ENCODE measurements around the gene INPP4B.

DNA sequence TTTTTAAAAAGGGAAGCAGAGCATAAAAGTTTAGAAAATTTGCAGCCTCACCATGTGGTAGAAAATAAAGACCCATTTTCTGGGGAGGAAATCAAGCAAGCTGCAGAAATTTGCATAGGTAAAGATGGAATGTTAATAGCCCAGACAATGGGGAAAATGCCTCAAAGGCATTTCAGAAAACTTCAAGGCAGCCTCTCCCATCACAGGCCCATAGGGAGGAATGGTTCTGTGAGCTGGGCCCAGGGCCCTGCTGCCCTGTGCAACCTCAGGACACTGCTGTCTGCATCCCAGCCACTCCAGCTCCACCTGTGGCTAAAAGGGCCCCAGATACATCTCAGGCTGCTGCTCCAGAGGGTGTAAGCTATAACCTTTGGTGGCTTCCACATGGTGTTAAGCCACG lies 137.9 kb downstream of the INPP4B start:
- TF ChIP-seq, protein P1, sequence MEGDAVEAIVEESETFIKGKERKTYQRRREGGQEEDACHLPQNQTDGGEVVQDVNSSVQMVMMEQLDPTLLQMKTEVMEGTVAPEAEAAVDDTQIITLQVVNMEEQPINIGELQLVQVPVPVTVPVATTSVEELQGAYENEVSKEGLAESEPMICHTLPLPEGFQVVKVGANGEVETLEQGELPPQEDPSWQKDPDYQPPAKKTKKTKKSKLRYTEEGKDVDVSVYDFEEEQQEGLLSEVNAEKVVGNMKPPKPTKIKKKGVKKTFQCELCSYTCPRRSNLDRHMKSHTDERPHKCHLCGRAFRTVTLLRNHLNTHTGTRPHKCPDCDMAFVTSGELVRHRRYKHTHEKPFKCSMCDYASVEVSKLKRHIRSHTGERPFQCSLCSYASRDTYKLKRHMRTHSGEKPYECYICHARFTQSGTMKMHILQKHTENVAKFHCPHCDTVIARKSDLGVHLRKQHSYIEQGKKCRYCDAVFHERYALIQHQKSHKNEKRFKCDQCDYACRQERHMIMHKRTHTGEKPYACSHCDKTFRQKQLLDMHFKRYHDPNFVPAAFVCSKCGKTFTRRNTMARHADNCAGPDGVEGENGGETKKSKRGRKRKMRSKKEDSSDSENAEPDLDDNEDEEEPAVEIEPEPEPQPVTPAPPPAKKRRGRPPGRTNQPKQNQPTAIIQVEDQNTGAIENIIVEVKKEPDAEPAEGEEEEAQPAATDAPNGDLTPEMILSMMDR (IDR thresholded peaks at IDR 0.05): no peak
- no peak for TF ChIP-seq POLR2A (IDR thresholded peaks at IDR 0.05)

Data from uterus (tissue), 2 donors.